HG02571 (cell line): ENCODE results near the gene TOR1AIP2.
"Not testable (repeated sequence)": the region's sequence is repeated elsewhere in the genome, so short reads cannot be mapped to it uniquely, and the experiment has no call there.

ENCODE experiments used
- ATAC-seq: cut with Tn5 transposase; IDR thresholded peaks from one replicate; pipeline ENCODE4 v1.9.1; 2021; ENCODE audit warnings: mild to moderate bottlenecking, moderate library complexity; ENCODE audit not compliant: unreplicated experiment

The TOR1AIP2 gene

DNA sequence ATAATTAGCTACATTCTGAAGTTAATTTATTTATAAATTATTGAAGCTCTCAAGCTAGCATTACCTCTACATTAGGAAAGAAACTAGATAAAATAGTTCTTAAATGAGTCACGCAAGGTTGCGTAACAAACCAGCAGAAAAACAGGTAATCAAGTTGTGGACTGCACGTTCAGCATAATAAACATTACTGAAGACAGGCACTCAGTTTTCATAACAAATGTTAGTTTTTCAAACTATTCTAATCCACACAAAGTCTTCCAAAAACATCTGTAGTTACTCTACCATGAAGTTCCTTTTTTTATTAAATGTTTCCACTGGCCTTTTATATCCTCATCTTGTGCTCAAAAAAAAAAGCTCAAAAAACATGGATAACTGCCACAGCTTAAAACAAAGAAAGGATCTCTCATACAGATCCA is 1.3 kb downstream of the TOR1AIP2 start:
- ATAC-seq = no peak

DNA sequence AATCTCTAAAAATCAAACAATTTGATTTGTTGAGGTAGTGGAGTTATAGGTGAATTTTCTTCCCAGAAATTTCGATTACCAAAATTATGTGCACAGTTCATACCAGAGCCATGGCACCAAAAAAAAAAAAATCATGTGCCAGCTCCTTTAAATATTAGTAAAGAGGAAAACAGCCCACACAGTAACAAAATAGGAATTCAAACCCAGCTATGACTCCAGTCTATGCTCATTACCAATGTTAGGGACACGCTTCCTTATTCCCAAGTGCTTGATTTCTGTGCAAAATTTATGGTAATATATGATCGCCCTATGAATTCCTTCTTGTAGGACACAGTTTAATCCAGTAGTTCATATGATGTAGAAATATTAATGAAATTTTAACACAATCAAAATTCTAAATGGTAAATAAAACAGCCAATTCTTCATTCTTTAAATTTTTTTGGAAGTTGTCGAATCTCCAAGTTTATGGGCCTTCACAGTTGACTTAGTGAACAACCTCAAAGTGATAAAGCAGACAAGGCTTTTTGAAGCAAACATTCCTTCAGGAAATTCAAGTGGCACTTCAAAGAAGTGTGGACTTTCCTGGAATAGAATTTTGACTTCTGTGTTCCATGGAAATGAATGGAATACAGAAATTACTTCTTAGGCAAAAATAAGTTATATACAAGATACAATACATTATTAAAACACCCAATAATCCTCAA is 1.9 kb downstream of the TOR1AIP2 start:
- no peak for ATAC-seq

DNA sequence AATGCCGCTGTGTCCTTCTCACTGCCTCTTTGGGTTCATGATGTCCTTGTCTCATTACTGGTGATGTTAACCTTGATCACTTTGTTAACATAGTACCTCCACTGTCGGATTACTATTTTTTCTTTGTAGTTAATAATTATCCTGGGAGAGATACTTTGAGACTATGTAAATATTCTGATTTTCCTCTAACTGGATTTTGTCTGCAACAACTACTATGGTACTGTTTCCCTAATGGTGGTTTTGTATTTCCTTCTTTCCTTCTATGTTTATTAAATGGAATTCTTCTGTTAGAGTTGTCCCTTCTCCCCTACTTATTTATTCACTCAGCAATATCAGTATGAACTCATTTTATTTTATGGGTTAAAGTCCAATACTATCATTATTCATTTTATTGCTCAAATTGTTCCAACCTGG is 4.2 kb downstream of the TOR1AIP2 start:
- no peak for ATAC-seq

DNA sequence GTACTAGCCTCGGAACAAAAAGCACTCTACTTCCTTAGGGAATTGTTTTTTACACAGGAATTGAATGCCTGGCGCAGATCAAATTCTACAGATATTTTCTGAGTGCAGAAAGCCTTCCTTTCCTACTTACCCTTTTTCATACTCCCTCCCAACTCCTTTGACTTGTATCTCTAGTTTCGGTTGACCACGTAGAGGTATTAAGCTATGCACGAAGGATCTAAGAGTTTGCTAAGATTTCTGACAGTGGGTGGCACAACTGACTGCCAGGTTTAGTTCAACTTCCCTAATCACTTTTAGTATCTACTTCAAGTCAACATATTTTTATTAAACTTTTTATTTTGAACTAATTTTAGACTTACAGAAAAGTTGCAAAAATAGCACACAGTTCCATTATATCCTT is 5.0 kb downstream of the TOR1AIP2 start:
- ATAC-seq = no peak

DNA sequence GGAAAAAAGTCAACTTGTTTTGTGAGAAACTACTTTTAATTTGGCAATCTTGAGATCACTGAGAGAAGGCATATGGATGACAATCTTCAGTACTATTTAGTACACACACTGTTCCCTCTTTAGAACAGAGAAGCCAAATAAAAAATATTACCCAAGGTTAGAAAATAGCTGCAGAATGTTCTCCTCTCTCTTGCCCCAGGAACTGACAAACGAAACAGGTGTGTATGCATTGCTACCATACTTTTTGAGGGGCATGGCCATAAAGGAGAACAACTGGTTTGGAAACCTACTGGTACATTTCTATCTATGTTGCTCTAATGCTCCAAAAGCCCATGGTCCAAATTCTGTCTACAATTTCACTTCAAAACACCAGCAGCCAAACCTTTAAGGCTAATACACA is 5.7 kb downstream of the TOR1AIP2 start:
- no peak for ATAC-seq

DNA sequence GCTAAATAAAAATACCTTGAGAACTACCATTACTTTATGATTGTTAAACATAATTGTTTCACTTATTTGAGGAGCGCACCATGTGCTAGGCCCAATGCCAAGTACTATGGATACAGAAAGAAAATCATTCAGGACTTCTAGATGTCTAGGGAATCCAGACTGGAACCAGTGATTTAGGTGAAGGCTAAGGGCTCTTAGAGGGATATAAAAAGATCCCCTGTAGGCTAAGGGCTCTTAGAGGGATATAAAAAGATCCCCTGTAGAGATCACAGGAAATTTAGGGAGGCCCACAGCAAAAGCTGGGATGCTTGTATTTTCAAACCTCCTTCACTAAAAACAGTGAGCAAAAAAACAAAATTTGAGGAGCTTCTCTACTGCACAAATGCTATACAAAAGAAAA is 6.7 kb downstream of the TOR1AIP2 start:
- ATAC-seq = no peak

DNA sequence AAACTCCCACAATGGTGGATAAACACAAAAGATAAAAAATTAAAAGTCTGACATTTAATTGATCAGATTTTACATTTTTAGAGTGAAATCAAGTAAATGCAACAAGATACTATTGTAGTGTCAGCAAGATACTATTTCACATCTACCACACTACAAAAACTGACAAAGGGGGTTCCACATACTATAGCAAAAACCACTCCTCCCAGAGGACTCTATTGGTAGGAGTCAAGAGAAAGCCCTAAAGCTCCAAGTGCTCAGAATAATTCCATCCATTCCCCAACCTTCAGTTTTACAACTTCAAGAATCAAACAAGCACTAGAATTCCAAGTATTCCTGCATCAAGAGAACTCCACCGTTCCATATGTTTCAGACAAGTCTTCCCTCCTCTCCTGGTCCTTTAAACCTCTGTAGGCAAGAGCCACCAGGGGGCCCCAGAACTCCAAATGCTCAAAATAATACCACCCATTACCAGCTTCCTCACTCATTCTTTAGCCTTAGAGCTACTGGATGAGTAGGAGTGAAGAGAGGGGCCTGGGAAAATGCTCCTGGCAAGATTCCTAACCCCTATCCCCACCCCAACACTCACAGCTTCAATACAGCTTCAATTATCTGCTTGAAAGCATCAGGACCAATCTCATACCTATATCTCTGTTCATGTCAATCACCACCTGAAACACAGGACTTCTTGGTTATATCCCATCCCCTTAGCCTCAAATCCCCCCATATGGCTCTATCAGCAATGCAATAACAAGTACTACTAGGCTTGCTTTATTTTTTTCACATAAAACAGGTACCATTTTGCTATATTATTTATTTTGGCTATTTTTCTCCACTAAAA is 9.9 kb downstream of the TOR1AIP2 start:
- ATAC-seq = no peak

DNA sequence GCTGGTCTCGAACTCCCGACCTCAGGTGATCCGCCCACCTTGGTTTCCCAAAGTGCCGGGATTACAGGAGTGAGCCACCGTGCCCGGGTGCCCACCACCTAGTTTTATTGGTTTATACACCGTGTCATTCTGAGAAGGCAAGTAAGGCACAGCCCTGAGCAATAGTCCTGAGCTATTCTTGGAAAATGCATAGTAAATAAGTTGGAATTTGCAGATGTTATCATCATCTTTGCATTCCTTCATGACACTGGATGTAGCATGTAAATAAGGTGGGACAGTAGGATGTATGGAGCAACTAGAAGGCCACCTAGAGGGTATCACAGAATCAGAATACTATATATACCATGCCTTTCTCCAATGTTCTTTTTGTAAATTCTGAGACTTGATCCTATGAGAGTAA is 11.0 kb downstream of the TOR1AIP2 start:
- ATAC-seq = no peak

DNA sequence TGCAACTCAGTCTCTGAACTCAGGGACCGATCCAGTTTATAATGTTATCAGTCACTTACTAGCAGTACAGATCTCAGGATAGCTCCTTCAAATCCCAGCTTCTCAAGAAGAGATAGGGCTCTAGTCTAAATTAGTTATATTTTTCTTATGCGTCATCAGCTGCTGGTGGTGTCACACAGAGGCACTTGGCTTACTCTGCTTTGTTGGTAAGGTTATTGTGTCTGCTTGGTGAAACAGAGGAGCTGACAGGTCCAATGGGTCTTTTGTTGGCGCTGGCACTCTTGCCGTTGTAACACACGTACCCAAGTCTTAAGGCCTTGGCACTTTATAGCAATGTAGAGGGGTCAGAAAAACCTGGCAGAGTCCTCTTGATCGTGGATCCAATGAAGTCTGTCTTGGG is 12.2 kb downstream of the TOR1AIP2 start:
- ATAC-seq = no peak

DNA sequence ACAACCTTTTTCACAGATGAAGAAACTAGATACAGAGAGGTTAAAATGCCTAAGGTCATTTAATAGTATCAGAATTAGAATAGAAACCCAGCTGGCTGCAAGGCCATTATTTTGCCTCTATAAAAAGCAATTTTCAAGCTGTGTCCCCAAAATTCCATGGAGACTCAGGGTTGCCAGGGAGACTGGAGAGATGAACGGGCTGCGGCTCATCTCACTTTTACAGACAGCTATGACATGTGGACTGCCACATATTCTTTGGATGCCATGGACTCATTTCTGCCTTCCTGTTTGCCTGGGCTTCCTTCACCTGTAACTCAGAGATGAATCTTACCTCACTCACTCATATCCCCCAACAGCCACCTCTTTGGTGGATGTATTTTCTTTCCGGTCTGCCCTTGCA is 17.0 kb downstream of the TOR1AIP2 start:
- no peak for ATAC-seq

DNA sequence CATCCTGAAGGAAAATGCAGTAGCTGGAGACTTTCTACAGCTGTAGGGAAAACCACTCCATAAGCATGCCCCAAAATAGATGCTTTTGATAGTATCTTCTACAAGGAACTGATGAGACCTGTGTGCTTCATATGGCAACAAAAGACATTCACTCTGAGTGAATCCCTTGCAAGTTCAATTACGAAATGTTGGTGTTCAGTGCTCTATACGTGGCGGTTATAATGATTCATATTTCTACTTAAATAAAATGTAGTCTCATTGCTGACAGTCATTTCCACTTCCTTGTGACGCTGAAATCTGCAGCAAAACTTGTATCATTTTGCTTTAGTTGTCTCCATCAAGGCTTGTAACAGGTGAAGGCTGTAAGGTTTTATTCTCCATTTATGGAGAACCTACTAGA is 20.6 kb downstream of the TOR1AIP2 start:
- no peak for ATAC-seq

DNA sequence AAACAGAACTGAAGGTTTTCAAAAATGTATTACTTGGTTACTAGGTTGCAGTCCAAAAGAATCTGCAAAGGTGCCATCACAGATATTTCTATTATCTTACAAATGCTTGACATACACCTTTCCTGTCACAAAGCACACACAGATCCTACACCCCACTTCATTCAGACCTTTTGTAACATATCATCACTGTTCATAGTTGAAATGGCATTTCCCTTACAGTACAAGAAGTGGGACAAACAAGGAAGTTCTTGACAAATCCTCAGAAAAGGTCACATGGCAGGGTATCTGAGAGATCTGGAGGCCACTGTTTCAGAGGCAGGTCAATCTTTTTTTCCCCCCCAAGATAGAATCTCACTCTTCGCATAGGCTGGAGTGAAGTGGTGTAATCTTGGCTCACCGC is 21.3 kb downstream of the TOR1AIP2 start:
- no peak for ATAC-seq

DNA sequence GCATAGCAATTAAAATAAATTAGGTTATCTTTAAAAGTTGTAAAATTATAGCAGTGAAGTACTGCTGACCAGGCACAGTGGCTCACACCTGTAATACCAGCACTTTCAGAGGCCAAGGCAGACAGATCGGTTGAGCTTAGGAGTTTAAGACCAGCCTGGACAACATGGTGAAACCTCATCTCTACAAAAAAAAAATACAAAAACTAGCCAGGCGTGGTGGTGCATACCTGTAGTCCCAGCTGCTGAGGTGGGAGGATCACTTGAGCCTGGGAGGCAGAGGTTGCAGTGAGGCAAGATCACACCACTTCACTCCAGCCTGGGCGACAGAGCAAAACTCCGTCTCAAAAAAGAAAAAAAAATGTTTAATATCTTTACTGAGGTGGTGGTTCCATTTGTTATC is 21.8 kb downstream of the TOR1AIP2 start:
- ATAC-seq = not testable (repeated sequence)

DNA sequence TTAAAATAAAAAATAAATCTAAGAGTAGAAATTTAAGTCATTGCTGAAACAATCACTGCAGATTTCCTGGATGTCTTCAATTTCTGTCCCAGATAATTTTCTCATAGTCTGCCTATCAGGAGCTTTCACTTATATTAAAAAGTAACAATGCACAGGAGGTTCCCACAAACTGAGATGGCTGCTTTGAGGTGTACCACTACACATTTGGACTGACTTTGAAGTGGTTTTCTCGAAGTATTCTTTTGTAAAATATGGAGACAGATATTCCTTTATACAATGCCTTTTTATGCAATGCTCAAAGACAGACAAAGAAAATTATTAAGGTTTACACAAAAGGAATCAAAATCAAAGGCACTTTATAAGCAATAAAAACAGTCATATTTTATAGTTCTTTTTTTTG is 24.5 kb downstream of the TOR1AIP2 start:
- no peak for ATAC-seq

DNA sequence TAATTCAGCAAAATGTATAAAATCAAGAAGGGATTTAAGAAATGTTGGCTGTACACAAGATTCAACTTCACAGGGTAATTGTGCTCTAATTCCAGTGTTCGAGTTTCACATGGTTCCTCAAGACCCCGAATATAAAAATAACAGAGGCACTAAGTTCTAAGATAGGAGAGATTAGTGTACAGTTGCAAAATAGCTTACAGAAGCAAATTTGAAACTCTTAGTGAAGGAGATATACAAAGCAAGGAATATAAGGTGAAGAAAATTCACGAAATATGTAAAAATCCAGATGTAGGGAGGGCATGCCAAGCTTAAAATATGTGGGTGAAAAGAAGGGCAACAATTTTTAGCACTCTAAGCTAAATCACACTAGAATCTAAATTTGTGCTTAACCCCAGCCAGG is 29.4 kb downstream of the TOR1AIP2 start:
- ATAC-seq = no peak

DNA sequence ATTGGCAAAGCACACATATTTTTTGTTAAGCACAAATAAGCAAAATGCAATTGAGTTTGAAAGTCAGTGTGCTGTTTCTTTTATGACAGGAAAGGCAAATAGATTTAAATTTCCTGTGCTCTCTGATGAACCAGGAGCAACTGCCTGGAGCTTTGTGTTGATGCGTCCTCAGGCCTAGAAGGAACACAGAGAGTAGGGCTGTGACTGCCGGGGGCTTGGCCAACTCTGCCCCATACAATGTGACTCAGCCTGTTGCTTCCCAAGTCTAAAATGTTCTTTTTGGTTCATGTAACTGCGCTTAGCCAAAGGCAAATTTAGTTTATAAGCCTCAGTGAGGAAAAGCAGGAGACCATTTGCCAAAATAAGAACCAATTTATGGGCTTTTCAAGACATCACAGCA is 37.5 kb downstream of the TOR1AIP2 start:
- no peak for ATAC-seq

DNA sequence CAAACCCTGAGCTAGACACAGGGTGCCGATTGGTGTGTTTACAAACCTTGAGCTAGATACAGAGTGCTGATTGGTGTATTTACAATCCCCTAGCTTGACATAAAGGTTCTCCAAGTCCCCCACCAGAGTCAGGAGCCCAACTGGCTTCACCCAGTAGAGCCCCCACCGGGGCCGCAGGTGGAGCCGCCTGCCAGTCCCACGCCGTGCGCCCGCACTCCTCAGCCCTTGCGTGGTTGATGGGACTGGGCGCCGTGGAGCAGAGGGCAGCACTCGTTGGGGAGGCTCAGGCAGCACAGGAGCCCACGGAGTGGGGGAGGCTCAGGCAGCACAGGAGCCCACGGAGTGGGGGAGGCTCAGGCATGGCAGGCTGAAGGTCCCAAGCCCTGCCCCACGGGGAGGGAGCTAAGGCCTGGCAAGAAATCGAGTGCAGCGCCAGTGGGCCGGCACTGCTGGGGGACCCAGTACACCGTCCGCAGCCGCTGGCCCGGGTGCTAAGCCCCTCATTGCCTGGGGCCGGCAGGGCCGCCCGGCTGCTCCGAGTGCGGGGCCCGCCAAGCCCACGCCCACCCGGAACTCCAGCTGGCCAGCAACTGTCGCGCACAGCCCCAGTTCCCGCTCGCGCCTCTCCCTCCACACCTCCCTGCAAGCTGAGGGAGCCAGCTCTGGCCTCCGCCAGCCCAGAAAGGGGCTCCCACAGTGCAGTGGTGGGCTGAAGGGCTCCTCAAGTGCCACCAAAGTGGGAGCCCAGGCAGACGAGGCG is 40.7 kb downstream of the TOR1AIP2 start:
- not testable (repeated sequence) for ATAC-seq

DNA sequence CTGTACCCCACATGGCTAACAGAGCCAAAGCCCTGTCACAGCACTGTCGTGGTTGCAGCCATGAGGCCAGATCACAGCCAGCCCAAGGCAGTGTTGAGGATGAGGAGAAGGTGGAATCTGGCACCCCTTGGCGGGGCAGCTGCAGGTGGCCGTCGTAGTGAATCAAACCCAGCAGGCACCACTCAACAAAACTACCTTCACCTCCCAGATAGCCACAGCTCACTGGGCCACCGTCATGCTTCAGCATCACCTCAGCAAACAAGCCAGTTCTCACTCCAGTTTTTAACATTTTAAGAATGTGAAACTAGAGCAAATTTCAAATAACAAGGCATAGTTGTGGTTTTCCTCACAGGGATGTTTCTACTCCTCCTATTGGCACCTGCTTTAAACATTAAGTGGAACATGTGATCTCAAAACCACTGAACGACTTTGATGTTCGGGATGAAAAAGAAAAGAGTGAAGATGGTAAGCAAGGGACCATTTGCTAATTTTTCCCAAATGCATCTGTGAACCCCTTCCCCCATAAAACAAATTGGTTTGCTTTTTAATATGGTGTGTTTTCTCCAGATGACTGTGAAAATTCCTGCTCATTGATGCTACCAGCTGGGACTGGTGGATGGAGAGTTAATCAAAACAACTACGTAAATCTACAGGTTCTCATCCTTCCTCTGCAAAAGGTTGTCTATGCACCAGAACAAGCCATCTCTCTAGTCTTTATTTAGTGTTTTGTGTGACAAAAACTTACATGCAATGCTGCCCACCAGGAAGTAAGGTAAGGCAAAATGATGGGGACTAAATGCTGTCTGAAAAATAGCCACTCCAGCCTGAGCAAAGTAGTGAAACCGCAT is 45.5 kb downstream of the TOR1AIP2 start:
- no peak for ATAC-seq

DNA sequence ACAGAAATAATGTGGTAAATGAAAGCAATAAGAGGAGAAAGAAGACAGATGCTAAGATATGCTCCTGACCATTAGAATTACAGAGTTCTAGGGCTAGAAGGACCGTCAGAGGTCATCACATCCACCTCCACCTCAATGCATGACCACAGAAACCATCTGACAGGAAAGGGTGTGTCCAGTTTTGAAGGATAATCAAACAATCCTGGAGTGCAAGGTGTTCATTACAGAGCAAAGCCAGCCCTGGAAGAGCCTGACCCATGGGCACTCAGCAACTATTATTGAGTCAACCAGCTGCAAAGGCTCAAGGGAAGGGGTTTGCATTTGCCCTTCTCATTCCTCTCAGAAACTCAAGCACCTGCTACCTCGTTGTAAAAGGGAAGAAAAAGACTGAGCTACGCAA is 46.4 kb downstream of the TOR1AIP2 start:
- ATAC-seq = no peak

DNA sequence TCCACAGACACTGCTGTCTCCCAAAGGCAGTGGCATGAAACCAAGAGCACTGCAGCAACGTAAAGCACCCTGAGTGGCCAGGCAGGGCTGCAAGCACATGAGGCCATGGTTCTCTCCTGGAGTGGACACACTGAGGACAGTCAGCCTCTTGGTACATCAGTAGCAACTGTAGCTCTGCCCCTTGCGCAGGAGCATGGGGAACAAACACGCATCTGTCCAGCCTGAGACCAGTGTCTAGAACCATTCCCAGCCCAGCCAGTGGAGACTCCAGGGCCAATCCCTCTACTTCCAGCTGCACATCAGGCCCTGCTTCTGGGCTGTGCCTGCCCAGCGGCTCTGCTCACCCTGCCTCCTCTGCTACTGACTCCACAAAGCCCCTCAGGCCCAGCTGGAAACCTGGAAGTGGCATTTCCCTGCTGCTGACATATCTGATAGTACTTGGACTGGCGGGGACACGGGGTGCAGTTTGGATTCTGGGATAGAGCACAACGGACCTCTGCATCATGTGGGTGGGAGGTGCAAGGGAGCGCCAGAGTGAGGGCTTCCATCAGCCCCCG is 49.0 kb downstream of the TOR1AIP2 start:
- ATAC-seq = no peak
